Kidney epithelial cell (primary cell): ENCODE results near the gene TXNDC9. TPM values are rescaled to one million over a fixed set of nuclear protein-coding genes. Genes with fewer than 3 reads are reported as not detected.

Experiments
- DNase-seq: peaks from one replicate; pipeline ENCODE4 v3.0.0-alpha.2; 2010; ENCODE audit warnings: low read depth
- H3K27me3 ChIP-seq: 2 replicates; pipeline ENCODE4 v1.6.0; 2011; ENCODE audit warnings: low read length; ENCODE audit not compliant: control insufficient read depth, insufficient read depth
- H3K36me3 ChIP-seq: 2 replicates; pipeline ENCODE4 v1.5.1; 2011; ENCODE audit warnings: low read length; ENCODE audit not compliant: control insufficient read depth, insufficient read depth
- H3K4me3 ChIP-seq: 2 replicates; pipeline ENCODE4 v1.5.1; 2011; ENCODE audit warnings: low read depth, mild to moderate bottlenecking, control low read depth, low read length
- CTCF ChIP-seq: IDR thresholded peaks from 2 replicates; pipeline ENCODE4 v1.5.1; 2011; ENCODE audit warnings: mild to moderate bottlenecking, moderate library complexity, low read length, control low read depth, inconsistent platforms; ENCODE audit not compliant: insufficient read depth, poor library complexity, severe bottlenecking
- total RNA-seq: library from RNA; depleted of rRNA; stranded (reverse); fragments of >200 nt; gene quantifications from 2 replicates; pipeline ENCODE4 v1.2.3, GENCODE V29; 2015

The TXNDC9 gene
- total RNA-seq: 73.6 and 80.2 TPM in 2 replicates

- no peaks in the 10 kb centered on the region for H3K36me3 ChIP-seq
- H3K27me3 ChIP-seq: no peaks in the 10 kb centered on the region
- no peak for TF ChIP-seq CTCF
- H3K4me3 ChIP-seq: peak within 1 kb of the TSS; percentile 87
- DNase-seq: peak; percentile 99
Observed at GRCh38 chr2:99335911-99336803, at the start of gene TXNDC9. TXNDC9 (minus strand) TSS chr2:99336333; CDS start chr2:99333210, 3,123 bp downstream.

GRCh38 chr2:99382143-99382542, 46.0 kb upstream of the TXNDC9 start:
- no peak for TF ChIP-seq CTCF
- no peak for DNase-seq
- H3K27me3 ChIP-seq: no peaks in the 10 kb centered on the region
- peaks cover 2% of the 10 kb centered on the region for H3K36me3 ChIP-seq
- no peak overlapping the region for H3K4me3 ChIP-seq

- TF ChIP-seq CTCF: no peak
- no peak for DNase-seq
- Histone ChIP-seq H3K36me3 (peaks cover 2% of the 10 kb centered on the region), H3K27me3 (no peaks in the 10 kb centered on the region), H3K4me3 (no peak overlapping the region)
Observed at GRCh38 chr2:99380376-99381010, 44.4 kb upstream of the TXNDC9 start.

- Histone ChIP-seq H3K27me3 (no peaks in the 10 kb centered on the region), H3K36me3 (no peaks in the 10 kb centered on the region), H3K4me3 (no peak overlapping the region)
- no peak for TF ChIP-seq CTCF
- no peak for DNase-seq
Observed at GRCh38 chr2:99377879-99378278, 41.7 kb upstream of the TXNDC9 start.

- TF ChIP-seq CTCF: no peak
- Histone ChIP-seq H3K36me3 (no peaks in the 10 kb centered on the region), H3K27me3 (no peaks in the 10 kb centered on the region), H3K4me3 (no peak overlapping the region)
- DNase-seq: no peak
Observed at GRCh38 chr2:99376254-99376864, 40.2 kb upstream of the TXNDC9 start.
